ENCODE data around the gene ETS1.

ETS1 gene

GRCh38 chr11:128535468-128536457, 51.6 kb downstream of the ETS1 start:
- no peak for DNase-seq (ENCODE audit: low read depth)

- no peak for DNase-seq (ENCODE audit: low read depth)
Measured at GRCh38 chr11:128533472-128533871, 53.9 kb downstream of the ETS1 start.

DNA sequence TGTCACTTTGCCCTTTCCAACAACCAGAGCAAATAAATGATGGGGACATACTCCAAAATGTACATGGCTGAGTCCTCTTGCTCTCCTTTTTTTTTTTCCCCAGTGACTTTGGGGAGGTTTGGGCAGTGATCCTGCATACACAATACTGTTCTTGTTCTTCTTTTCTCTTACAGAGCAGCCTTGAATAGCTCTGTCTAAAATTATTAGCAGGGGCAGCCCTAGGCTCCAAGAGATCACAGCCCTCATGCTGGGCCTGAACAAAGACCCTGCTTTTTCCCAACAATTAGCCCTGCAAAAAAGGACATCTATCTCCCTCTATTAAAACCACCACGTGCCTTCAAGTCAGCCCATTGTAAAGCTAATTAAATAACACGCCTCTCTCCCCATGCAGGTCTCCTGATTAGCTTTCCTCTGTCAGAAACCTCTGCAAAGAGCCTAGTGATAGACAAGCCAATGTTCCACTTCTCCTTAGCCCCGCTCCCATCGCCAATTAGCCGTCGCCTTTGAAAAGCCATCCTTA, 54.7 kb downstream of the ETS1 start:
- DNase-seq (ENCODE audit: low read depth), result no peak

DNA sequence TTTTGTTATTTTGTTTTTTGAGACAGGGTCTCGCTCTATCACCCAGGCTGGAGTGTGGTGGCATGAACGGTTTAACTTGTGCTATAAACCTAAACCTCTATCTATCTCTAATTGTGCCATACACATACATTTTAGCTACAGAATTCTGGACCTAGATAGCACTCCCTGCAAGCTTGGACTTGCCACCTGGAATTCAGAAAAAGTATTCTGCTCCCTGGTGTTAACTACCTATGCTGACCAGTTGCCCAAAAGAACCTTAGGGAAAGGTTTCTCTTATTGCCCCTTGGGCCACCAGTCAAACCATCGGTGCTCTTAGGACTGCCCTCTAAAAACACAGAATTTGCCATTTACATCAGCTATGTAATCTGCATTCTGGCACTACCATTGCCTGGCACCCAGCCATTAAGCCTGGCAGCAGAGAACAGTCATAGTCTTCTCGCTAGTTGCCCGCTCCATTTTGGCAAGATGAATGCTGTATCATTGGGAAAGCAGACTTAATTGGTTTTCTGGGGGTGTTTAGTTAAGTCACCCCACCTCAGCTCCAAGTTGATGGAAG, 55.3 kb downstream of the ETS1 start:
- DNase-seq (ENCODE audit: low read depth), result no peak

DNA sequence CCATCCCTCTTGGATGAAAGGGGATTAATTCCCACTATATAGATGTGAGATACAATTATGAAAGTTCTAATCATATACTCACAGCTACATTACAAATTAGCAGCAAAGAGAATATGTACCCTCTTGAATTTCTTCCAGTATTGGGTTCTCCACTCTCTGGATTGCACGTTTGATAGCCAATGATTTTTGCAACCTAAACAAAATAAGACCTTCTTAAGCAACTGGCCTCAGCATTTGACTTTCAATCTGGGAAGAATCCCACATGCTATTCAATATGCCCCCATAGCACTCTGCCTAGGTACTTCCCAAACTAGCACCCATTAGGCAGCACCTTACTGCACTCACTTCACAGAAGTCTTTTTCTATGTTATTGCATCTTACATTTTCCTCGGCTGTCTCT, 55.8 kb downstream of the ETS1 start:
- no peak for DNase-seq (ENCODE audit: low read depth)

- no peak for DNase-seq (ENCODE audit: low read depth)
Measured at GRCh38 chr11:128530118-128531074, 57.0 kb downstream of the ETS1 start.

DNA sequence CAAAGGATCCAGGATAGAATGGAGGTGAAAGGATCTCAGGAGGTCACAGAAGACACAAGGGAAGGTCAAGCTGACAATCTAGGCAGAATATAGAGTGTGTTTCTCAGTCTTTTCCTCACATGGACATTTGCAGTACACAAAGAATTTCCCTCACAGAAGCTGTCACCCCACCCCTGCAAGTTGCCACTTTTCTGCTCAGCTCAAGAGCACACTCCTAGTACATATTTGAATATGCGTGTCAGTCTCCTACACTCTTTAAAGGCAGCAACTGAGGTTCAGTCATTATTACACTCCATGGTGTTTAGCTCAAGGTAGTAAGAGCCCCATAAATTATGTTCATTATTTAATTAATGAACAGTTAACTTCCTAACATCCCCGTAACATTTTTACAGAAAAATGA, 59.1 kb downstream of the ETS1 start:
- DNase-seq (ENCODE audit: low read depth), result no peak

DNA sequence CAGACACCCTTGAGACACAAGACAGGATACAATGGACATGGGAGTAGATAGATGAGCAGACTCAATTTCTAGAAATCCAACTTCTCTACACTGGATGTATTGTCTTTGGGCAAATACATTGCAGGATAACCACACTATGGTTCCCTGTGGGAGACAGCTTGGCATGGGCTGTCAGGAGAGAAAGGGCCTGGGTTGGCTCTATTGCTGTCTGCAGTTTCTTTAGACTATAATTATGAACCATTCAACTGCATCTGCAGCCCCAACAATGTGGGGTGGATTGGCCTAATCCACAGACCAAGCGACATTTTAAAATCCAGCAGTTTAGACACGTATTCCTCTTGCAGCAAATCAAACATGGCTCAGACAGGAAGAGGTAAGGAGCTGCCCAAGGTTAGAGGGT, 60.3 kb downstream of the ETS1 start:
- DNase-seq (ENCODE audit: low read depth), result no peak

- DNase-seq (ENCODE audit: low read depth), result no peak
Measured at GRCh38 chr11:128525411-128526243, 61.7 kb downstream of the ETS1 start.

DNA sequence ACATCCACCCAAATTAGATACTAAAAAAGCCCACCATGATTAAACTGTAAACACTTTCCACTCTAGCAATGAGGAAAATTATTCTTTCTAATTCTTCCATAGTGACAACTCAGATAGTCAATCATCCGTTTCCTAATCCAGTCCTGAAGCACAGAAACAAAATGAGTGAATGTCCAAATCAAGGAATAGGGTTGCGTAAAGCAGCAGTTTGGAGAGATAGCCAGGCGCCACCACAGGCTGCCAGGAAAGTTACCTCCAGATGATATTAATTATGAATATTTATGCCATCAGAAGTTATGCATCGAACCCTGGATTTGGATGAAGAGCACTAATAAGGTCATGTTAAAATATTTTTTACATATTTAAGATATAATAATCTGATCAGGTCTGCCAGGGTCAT, 63.2 kb downstream of the ETS1 start:
- DNase-seq (ENCODE audit: low read depth), result no peak

DNA sequence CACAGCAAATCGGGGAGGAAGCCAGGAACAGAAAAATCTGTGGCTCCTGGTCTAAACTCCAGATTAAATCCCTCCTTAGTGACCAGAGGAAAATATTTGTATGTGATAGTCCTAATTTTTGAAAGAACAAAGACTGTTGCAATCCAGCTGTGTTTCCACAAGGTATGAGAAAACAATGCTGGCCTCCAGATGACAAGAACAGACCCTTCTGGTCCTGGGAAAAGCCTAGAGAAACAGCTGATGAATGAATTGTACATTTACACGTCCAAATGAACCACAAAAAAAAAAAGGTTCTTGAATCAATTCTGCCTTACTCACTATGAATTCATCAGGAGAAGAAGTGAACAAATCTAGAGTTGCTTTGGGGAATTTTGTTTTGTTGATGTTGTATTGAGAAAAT, 63.7 kb downstream of the ETS1 start:
- DNase-seq (ENCODE audit: low read depth), result no peak

DNA sequence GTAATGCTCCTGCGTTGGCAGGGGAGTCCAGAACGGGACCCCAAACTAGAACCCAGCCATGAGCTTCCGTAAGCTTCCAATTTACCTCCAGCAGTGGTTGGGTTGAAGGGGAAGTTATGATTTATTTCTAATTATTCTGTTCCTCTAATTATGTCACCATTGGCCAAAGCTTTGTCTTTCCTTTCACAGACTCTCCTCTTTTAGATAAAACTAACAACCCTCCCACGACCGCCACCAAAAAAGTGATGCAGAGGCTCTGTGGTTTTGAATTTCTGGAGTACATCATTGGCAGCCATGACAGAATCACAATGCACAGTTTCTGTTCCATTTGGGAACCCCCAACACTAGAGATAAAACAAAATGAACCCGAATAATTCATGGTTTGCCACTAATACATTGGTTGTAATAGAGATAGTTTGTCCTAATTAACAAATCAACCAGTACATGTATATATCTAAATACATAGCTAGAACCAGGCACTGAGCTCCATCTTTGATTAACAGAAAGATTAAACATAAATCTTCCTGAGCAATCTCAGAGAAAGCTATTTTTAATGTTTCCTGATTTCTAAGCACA, 64.3 kb downstream of the ETS1 start:
- no peak for DNase-seq (ENCODE audit: low read depth)

GRCh38 chr11:128522055-128522942, 65.1 kb downstream of the ETS1 start:
- peak; percentile 74 for DNase-seq (ENCODE audit: low read depth)

GRCh38 chr11:128521682-128522054, 65.7 kb downstream of the ETS1 start:
- DNase-seq (ENCODE audit: low read depth), result no peak

DNA sequence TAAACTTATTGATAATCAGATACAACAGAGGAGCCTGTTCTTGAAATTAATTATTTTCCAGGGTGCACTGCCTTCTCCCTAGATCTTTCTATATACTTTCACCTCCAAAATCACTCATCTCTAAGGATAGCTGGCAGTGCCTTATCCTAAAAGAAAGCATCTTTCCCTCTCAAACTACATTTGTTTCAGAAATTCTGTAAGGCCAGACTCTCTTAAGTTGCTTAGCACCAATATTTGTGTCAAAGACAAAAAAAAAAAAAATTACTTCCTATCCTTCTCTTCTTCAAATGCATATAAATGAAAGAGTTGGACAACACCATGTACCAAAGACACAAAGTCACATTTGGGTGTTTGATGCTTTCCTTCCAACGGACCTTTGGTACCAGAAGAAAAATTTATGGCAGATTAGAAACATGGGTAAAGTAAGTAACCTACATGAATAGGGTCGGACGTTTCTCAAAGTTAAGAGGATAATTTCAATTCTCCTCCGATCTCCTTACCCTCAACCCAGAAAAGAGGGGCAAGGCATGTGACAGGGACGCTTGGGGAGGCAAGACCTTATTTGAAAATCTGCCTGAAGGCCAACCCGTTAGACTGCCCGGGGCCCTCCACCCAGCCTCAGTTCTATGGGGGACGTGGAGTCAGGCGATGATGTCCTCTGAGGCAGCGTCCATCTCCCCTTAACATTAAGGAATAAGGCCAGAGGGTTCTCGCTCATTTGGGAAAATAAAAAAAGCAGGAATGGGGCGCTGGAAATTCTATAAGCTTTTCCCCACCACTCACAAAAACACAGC, 66.3 kb downstream of the ETS1 start:
- no peak for DNase-seq (ENCODE audit: low read depth)

GRCh38 chr11:128520206-128520887, 67.0 kb downstream of the ETS1 start:
- no peak for DNase-seq (ENCODE audit: low read depth)

GRCh38 chr11:128519338-128519737, 68.0 kb downstream of the ETS1 start:
- no peak for DNase-seq (ENCODE audit: low read depth)

- no peak for DNase-seq (ENCODE audit: low read depth)
Measured at GRCh38 chr11:128518493-128519207, 68.7 kb downstream of the ETS1 start.
